Measurements from ENCODE around the gene MYO3B.

MYO3B gene

DNA sequence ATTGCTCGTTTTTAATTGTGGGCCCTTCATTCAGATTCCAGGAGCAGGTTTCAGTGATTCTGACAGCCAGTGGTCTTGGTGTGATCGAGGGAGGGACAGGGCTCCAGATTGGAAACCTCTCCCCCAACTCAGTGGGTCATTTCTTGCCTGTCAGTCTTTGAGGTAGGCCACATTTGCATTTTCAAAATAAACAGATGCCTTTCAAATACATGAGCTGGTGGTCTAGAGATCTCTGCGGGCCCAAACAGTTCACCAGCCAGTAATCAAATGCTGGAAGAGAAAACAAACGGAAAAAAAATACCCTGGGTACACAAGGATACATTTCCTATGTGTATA is 326.8 kb downstream of the MYO3B start:
- Histone ChIP-seq H3K79me2 (ENCODE audit: low read length) (no peaks in the 10 kb centered on the region), H3K9ac (ENCODE audit: low read length) (no peak overlapping the region), H3K27ac (ENCODE audit: low read length) (no peak overlapping the region), H3K9me3 (ENCODE audit: insufficient read depth, low read length) (no peaks in the 10 kb centered on the region), H3K4me1 (ENCODE audit: low read length) (peaks cover 7% of the 10 kb centered on the region), H4K20me1 (ENCODE audit: insufficient read depth, low read length) (no peaks in the 10 kb centered on the region), H3K4me2 (ENCODE audit: low read length) (no peak overlapping the region), H3K4me3 (ENCODE audit: low read length) (no peak overlapping the region), H2AFZ (ENCODE audit: low read depth, low read length) (no peak overlapping the region), H3K36me3 (replicated peaks; ENCODE audit: low read depth, low read length) (no peaks in the 10 kb centered on the region), H3K27me3 (ENCODE audit: low read depth, low read length) (peaks cover 24% of the 10 kb centered on the region)
- TF ChIP-seq CTCF (IDR thresholded peaks at IDR 0.05; ENCODE audit: low read depth, low read length) (no peak), EZH2phosphoT487 (IDR thresholded peaks at IDR 0.05; ENCODE audit: low read depth) (no peak)

- Histone ChIP-seq H3K36me3 (replicated peaks; ENCODE audit: low read depth, low read length) (no peaks in the 10 kb centered on the region), H3K27ac (ENCODE audit: low read length) (no peak overlapping the region), H3K27me3 (ENCODE audit: low read depth, low read length) (peaks cover 18% of the 10 kb centered on the region), H3K9ac (ENCODE audit: low read length) (no peak overlapping the region), H3K9me3 (ENCODE audit: insufficient read depth, low read length) (no peaks in the 10 kb centered on the region), H3K4me2 (ENCODE audit: low read length) (no peak overlapping the region), H3K79me2 (ENCODE audit: low read length) (no peaks in the 10 kb centered on the region), H4K20me1 (ENCODE audit: insufficient read depth, low read length) (no peaks in the 10 kb centered on the region), H2AFZ (ENCODE audit: low read depth, low read length) (no peak overlapping the region), H3K4me1 (ENCODE audit: low read length) (peaks cover 13% of the 10 kb centered on the region), H3K4me3 (ENCODE audit: low read length) (no peak overlapping the region)
- TF ChIP-seq CTCF (IDR thresholded peaks at IDR 0.05; ENCODE audit: low read depth, low read length): no peak
- no peak for TF ChIP-seq EZH2phosphoT487 (IDR thresholded peaks at IDR 0.05; ENCODE audit: low read depth)
These were observed 327.8 kb downstream of the MYO3B start for GRCh38 chr2:170505631-170506275.

DNA sequence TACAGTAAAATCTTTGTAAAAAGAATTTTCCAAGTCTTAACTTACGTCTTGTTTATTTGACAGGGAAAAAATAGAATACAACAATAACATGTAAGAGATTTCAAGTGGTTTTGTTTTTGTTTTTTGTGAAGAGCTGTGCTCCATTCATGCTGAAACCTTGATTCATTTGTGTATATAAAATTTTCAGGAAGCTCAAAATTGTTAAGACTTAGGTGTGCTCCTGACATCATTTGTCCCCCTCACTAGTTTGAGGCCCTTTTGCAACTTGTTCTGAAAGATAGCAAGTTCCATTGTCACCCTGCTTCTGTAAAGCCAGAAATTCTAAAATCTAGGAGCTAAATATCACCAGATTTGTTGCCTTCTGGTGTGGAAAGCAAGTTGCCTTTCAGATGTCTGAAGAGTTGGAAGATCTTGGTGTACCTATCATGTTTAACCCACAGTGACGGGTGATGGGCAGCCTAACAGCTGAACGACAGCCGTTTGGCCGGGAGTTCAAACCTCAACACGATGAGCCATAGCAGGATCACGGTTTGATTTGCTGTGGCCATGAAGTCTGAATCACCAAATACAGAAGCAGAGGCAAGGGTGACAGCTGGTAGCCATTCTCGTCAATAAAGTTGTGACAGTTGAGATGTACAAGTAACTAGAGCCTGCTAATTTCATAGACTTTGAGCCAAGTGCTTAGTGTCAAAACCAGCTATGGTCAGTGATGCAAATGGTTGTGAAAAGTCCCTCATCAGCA is 331.7 kb downstream of the MYO3B start:
- Histone ChIP-seq H3K4me3 (ENCODE audit: low read length) (no peak overlapping the region; the same call in 1 of the 2 replicates), H2AFZ (ENCODE audit: low read depth, low read length) (0 out of 2 replicates have a peak overlapping the region, but pooled peaks have one; percentile 44), H3K9me3 (ENCODE audit: insufficient read depth, low read length) (no peaks in the 10 kb centered on the region), H3K9ac (ENCODE audit: low read length) (no peak overlapping the region), H3K27ac (ENCODE audit: low read length) (no peak overlapping the region), H4K20me1 (ENCODE audit: insufficient read depth, low read length) (no peaks in the 10 kb centered on the region), H3K4me1 (ENCODE audit: low read length) (peaks cover 13% of the 10 kb centered on the region), H3K4me2 (ENCODE audit: low read length) (peak overlapping the region; percentile 21; the same call in 1 of the 2 replicates), H3K36me3 (replicated peaks; ENCODE audit: low read depth, low read length) (no peaks in the 10 kb centered on the region), H3K27me3 (ENCODE audit: low read depth, low read length) (peaks cover 10% of the 10 kb centered on the region; the same call in 1 of the 2 replicates), H3K79me2 (ENCODE audit: low read length) (no peaks in the 10 kb centered on the region)
- TF ChIP-seq EZH2phosphoT487 (IDR thresholded peaks at IDR 0.05; ENCODE audit: low read depth) (no peak), CTCF (IDR thresholded peaks at IDR 0.05; ENCODE audit: low read depth, low read length) (no peak)

DNA sequence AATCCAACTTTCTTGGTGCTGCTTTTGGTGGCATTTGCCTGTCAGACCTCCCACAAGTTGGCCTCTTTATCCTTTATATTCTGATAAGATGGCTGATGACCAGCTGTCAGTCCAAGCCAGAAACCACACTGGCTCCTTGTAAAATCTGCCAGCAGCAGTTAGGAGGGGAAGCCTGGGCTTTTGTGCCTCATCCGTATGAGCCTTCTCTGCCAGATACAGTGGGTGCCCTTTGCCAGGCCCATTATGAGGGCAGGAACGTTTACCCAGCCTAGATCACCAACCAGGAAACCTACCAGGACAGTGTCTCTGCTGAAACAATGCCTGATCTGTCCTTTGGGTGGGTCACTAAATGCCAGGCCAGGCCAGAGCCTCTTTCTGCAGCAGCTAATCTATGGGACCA is 334.3 kb downstream of the MYO3B start:
- no peak overlapping the region for H3K27ac ChIP-seq (ENCODE audit: low read length)
- no peak for TF ChIP-seq CTCF (IDR thresholded peaks at IDR 0.05; ENCODE audit: low read depth, low read length)
- no peak for TF ChIP-seq EZH2phosphoT487 (IDR thresholded peaks at IDR 0.05; ENCODE audit: low read depth)

More for the DNA sequence above, 334.3 kb downstream of the MYO3B start:
- H3K27me3 ChIP-seq (ENCODE audit: low read depth, low read length): 0 out of 2 replicates have a peak, but pooled peaks cover 12% of the 10 kb centered on the region
- H3K4me2 ChIP-seq (ENCODE audit: low read length): no peak overlapping the region
- no peak overlapping the region for H3K4me3 ChIP-seq (ENCODE audit: low read length)
- no peak overlapping the region for H2AFZ ChIP-seq (ENCODE audit: low read depth, low read length)
- no peaks in the 10 kb centered on the region for H3K79me2 ChIP-seq (ENCODE audit: low read length)
- no peaks in the 10 kb centered on the region for H3K9me3 ChIP-seq (ENCODE audit: insufficient read depth, low read length)
- H3K36me3 ChIP-seq (replicated peaks; ENCODE audit: low read depth, low read length): no peaks in the 10 kb centered on the region
- H4K20me1 ChIP-seq (ENCODE audit: insufficient read depth, low read length): no peaks in the 10 kb centered on the region
- H3K4me1 ChIP-seq (ENCODE audit: low read length): peaks cover 13% of the 10 kb centered on the region
- H3K9ac ChIP-seq (ENCODE audit: low read length): no peak overlapping the region
